DMS79 treated with DMSO at 0.1 percent for 48 hours (cell line): ENCODE results near the gene TSHZ3.

Experiments used
- DNase-seq: peaks from one replicate; lab custom pipeline; 2025; lab: John Stamatoyannopoulos, UW

The TSHZ3 gene

GRCh38 chr19:31262725-31263191 lies 86.5 kb downstream of the TSHZ3 start:
- DNase-seq = no peak

- DNase-seq = peak; percentile 54
Observed at GRCh38 chr19:31261603-31262212, 87.5 kb downstream of the TSHZ3 start.

- DNase-seq = no peak
Observed at GRCh38 chr19:31261019-31261602, 88.1 kb downstream of the TSHZ3 start.

- DNase-seq = no peak
Observed at GRCh38 chr19:31260171-31260933, 88.9 kb downstream of the TSHZ3 start.

- DNase-seq = no peak
Observed at GRCh38 chr19:31258211-31259052, 90.8 kb downstream of the TSHZ3 start.

GRCh38 chr19:31257426-31258130 lies 91.7 kb downstream of the TSHZ3 start:
- DNase-seq = no peak

- DNase-seq = no peak
Observed at GRCh38 chr19:31257025-31257424, 92.2 kb downstream of the TSHZ3 start.

GRCh38 chr19:31256593-31256960 lies 92.7 kb downstream of the TSHZ3 start:
- no peak for DNase-seq

- DNase-seq = peak; percentile 28
Observed at GRCh38 chr19:31255831-31256592, 93.2 kb downstream of the TSHZ3 start.

GRCh38 chr19:31255174-31255799 lies 93.9 kb downstream of the TSHZ3 start:
- DNase-seq = no peak

GRCh38 chr19:31254611-31255010 lies 94.6 kb downstream of the TSHZ3 start:
- peak; percentile 91 for DNase-seq

- DNase-seq = peak; percentile 91
Observed at GRCh38 chr19:31254180-31254551, 95.1 kb downstream of the TSHZ3 start.

- peak; percentile 52 for DNase-seq
Observed at GRCh38 chr19:31253526-31254179, 95.6 kb downstream of the TSHZ3 start.

- no peak for DNase-seq
Observed at GRCh38 chr19:31252441-31252840, 96.8 kb downstream of the TSHZ3 start.

- DNase-seq = no peak
Observed at GRCh38 chr19:31249217-31249616, 100.0 kb downstream of the TSHZ3 start.

- DNase-seq = no peak
Observed at GRCh38 chr19:31235806-31236205, 113.4 kb downstream of the TSHZ3 start.

GRCh38 chr19:31233295-31233800 lies 115.9 kb downstream of the TSHZ3 start:
- DNase-seq = no peak

GRCh38 chr19:31232871-31233270 lies 116.4 kb downstream of the TSHZ3 start:
- DNase-seq = no peak

- no peak for DNase-seq
Observed at GRCh38 chr19:31232180-31232579, 117.1 kb downstream of the TSHZ3 start.

- no peak for DNase-seq
Observed at GRCh38 chr19:31231237-31231636, 118.0 kb downstream of the TSHZ3 start.
